ENCODE results near the gene PDILT. TPM values are rescaled to one million over a fixed set of nuclear protein-coding genes. Genes with fewer than 3 reads are reported as not detected.
A peak's percentile ranks its signal among the peaks of the same experiment; 100 is the strongest.

Gene PDILT
- polyA plus RNA-seq, 4 donors, result 0.09 TPM; not detected in 3

- DNase-seq (ENCODE audit: low read depth in 4 of 4, low spot score in 3 of 4), result no peak
Measured at GRCh38 chr16:20409398-20410120, 5.0 kb upstream of the PDILT start, which contains the start of gene ACSM5. Gene ACSM5 (plus strand): TSS chr16:20409534. CDS start chr16:20411485, 1,951 bp downstream.

GRCh38 chr16:20402651-20403050, 1.9 kb downstream of the PDILT start:
- no peak for DNase-seq (ENCODE audit: low read depth in 4 of 4, low spot score in 3 of 4)

GRCh38 chr16:20401475-20402016, 3.0 kb downstream of the PDILT start:
- no peak for DNase-seq (ENCODE audit: low read depth in 4 of 4, low spot score in 3 of 4)

- DNase-seq (ENCODE audit: low read depth in 4 of 4, low spot score in 3 of 4), result no peak
Measured at GRCh38 chr16:20401066-20401465, 3.5 kb downstream of the PDILT start.

- no peak for DNase-seq (ENCODE audit: low read depth in 4 of 4, low spot score in 3 of 4)
Measured at GRCh38 chr16:20399185-20399584, 5.4 kb downstream of the PDILT start.

GRCh38 chr16:20398603-20399002, 5.9 kb downstream of the PDILT start:
- DNase-seq (ENCODE audit: low read depth in 4 of 4, low spot score in 3 of 4), result no peak

GRCh38 chr16:20397468-20398074, 7.0 kb downstream of the PDILT start:
- DNase-seq (ENCODE audit: low read depth in 4 of 4, low spot score in 3 of 4), result no peak

GRCh38 chr16:20396846-20397467, 7.6 kb downstream of the PDILT start:
- DNase-seq (ENCODE audit: low read depth in 4 of 4, low spot score in 3 of 4), result no peak

GRCh38 chr16:20395946-20396345, 8.6 kb downstream of the PDILT start:
- DNase-seq (ENCODE audit: low read depth in 4 of 4, low spot score in 3 of 4), result no peak

- DNase-seq (ENCODE audit: low read depth in 4 of 4, low spot score in 3 of 4), result no peak
Measured at GRCh38 chr16:20393801-20394577, 10.5 kb downstream of the PDILT start.

GRCh38 chr16:20391045-20391444, 13.5 kb downstream of the PDILT start:
- DNase-seq (ENCODE audit: low read depth in 4 of 4, low spot score in 3 of 4), result no peak

GRCh38 chr16:20388854-20389253, 15.7 kb downstream of the PDILT start:
- no peak for DNase-seq (ENCODE audit: low read depth in 4 of 4, low spot score in 3 of 4)

GRCh38 chr16:20387978-20388377, 16.6 kb downstream of the PDILT start:
- DNase-seq (ENCODE audit: low read depth in 4 of 4, low spot score in 3 of 4), result no peak

GRCh38 chr16:20385844-20386832, 18.4 kb downstream of the PDILT start:
- DNase-seq (ENCODE audit: low read depth in 4 of 4, low spot score in 3 of 4), result peak in 1 of 4 donors; percentile 33

GRCh38 chr16:20383106-20384029, 21.2 kb downstream of the PDILT start:
- peak; percentile 42 to 61 (median 46) for DNase-seq (ENCODE audit: low read depth in 4 of 4, low spot score in 3 of 4)

- no peak for DNase-seq (ENCODE audit: low read depth in 4 of 4, low spot score in 3 of 4)
Measured at GRCh38 chr16:20382202-20382948, 22.2 kb downstream of the PDILT start.

GRCh38 chr16:20380782-20381181, 23.8 kb downstream of the PDILT start:
- peak in 3 of 4 donors; percentile 30 to 54 (median 43) for DNase-seq (ENCODE audit: low read depth in 4 of 4, low spot score in 3 of 4)

- no peak for DNase-seq (ENCODE audit: low read depth in 4 of 4, low spot score in 3 of 4)
Measured at GRCh38 chr16:20377181-20377580, 27.4 kb downstream of the PDILT start.
